ENCODE data around the gene SUMF1. TPM values are rescaled to one million over a fixed set of nuclear protein-coding genes. Genes with fewer than 3 reads are reported as not detected.

Gene SUMF1
- polyA plus RNA-seq, 3 donors = 25.7 to 80.4 (median 74.2) TPM

- Histone ChIP-seq H4K20me1 (ENCODE audit: insufficient read depth, low read length) (no peaks in the 10 kb centered on the region), H3K4me2 (replicated peaks; ENCODE audit: extremely low read depth, low read length, poor library complexity, severe bottlenecking) (no peak overlapping the region), H3K4me1 (ENCODE audit: control insufficient read depth in 1 of 2, insufficient read depth in 2 of 2, low read length in 2 of 2) (peaks cover 6 to 10% of the 10 kb centered on the region in 2 donors), H3K9ac (ENCODE audit: insufficient read depth, low read length, poor library complexity, severe bottlenecking) (no peak overlapping the region), H2AFZ (ENCODE audit: insufficient read depth, low read depth, low read length, poor library complexity, severe bottlenecking) (no peak overlapping the region), H3K27ac (ENCODE audit: low read depth in 1 of 2, low read length in 2 of 2) (peak overlapping the region in 1 of 2 donors; percentile 47), H3K27me3 (ENCODE audit: control insufficient read depth in 2 of 2, insufficient read depth in 2 of 2, low read length in 2 of 2) (no peaks in the 10 kb centered on the region), H3K4me3 (replicated peaks in 1 of 3; ENCODE audit: low read depth in 2 of 3, low read length in 3 of 3) (no peak overlapping the region), H3K36me3 (replicated peaks in 1 of 2; ENCODE audit: control insufficient read depth in 1 of 2, insufficient read depth in 2 of 2, low read length in 2 of 2) (peaks cover 13 to 25% of the 10 kb centered on the region in 2 donors), H3K9me3 (replicated peaks in 1 of 2; ENCODE audit: control insufficient read depth in 1 of 2, insufficient read depth in 1 of 2, low read length in 2 of 2) (no peaks in the 10 kb centered on the region), H3K79me2 (ENCODE audit: insufficient read depth, low read length) (peaks cover 49% of the 10 kb centered on the region)
- Mint-ChIP-seq H3K4me1 (peaks cover 16% of the 10 kb centered on the region), H3K9me3 (peaks cover 0 to 2% (median 0%) of the 10 kb centered on the region in 7 donors), H3K36me3 (peaks cover 27 to 31% of the 10 kb centered on the region in 2 donors), H3K27ac (peak overlapping the region in 1 of 7 donors; percentile 65), H3K4me3 (no peak overlapping the region), H3K27me3 (ENCODE audit: low read depth in 3 of 3) (no peaks in the 10 kb centered on the region)
- TF ChIP-seq CTCF (IDR thresholded peaks at IDR 0.05) = no peak
- intact Hi-C loops (cut with micrococcal nuclease) = loop anchor here in 1 of 2 donors (5.0 kb wide), 1 partner anchor 38 kb away; the partner anchor contains the start of gene ITPR1
- no peak for DNase-seq
These were observed 12.9 kb downstream of the SUMF1 start for GRCh38 chr3:4454142-4454541.

GRCh38 chr3:4449043-4449805, 17.8 kb downstream of the SUMF1 start:
- peaks cover 19% of the 10 kb centered on the region for H3K79me2 ChIP-seq (ENCODE audit: insufficient read depth, low read length)
- no peaks in the 10 kb centered on the region for H3K27me3 Mint-ChIP-seq (ENCODE audit: low read depth in 3 of 3)
- intact Hi-C loops (cut with micrococcal nuclease) = no loop called here

More at GRCh38 chr3:4449043-4449805, 17.8 kb downstream of the SUMF1 start:
- Histone ChIP-seq H3K4me2 (replicated peaks; ENCODE audit: extremely low read depth, low read length, poor library complexity, severe bottlenecking) (no peak overlapping the region), H3K27ac (ENCODE audit: low read depth in 1 of 2, low read length in 2 of 2) (no peak overlapping the region), H3K9me3 (replicated peaks in 1 of 2; ENCODE audit: control insufficient read depth in 1 of 2, insufficient read depth in 1 of 2, low read length in 2 of 2) (no peaks in the 10 kb centered on the region), H3K36me3 (replicated peaks in 1 of 2; ENCODE audit: control insufficient read depth in 1 of 2, insufficient read depth in 2 of 2, low read length in 2 of 2) (peaks cover 56 to 75% of the 10 kb centered on the region in 2 donors), H4K20me1 (ENCODE audit: insufficient read depth, low read length) (no peaks in the 10 kb centered on the region), H3K4me1 (ENCODE audit: control insufficient read depth in 1 of 2, insufficient read depth in 2 of 2, low read length in 2 of 2) (peaks cover 6 to 10% of the 10 kb centered on the region in 2 donors), H3K9ac (ENCODE audit: insufficient read depth, low read length, poor library complexity, severe bottlenecking) (no peak overlapping the region), H2AFZ (ENCODE audit: insufficient read depth, low read depth, low read length, poor library complexity, severe bottlenecking) (no peak overlapping the region), H3K4me3 (replicated peaks in 1 of 3; ENCODE audit: low read depth in 2 of 3, low read length in 3 of 3) (no peak overlapping the region), H3K27me3 (ENCODE audit: control insufficient read depth in 2 of 2, insufficient read depth in 2 of 2, low read length in 2 of 2) (no peaks in the 10 kb centered on the region)
- Mint-ChIP-seq H3K4me1 (peaks cover 16% of the 10 kb centered on the region), H3K36me3 (peaks cover 64 to 68% of the 10 kb centered on the region in 2 donors), H3K27ac (no peak overlapping the region), H3K4me3 (no peak overlapping the region), H3K9me3 (no peaks in the 10 kb centered on the region)
- no CpG with 5 or more reads among the region's 5 CpGs for WGBS (ENCODE audit: insufficient coverage)
- DNase-seq = no peak
- TF ChIP-seq CTCF (IDR thresholded peaks at IDR 0.05) = no peak
